ENCODE measurements around the gene CNTN5. TPM values are rescaled to one million over a fixed set of nuclear protein-coding genes. Genes with fewer than 3 reads are reported as not detected.
"Not testable (repeated sequence)": the region's sequence is repeated elsewhere in the genome, so short reads cannot be mapped to it uniquely, and the experiment has no call there.

CNTN5 gene
- total RNA-seq, 1 donor from 2014 or later, result 0.24 TPM

GRCh38 chr11:100232006-100232405 lies 1211.3 kb downstream of the CNTN5 start:
- Histone ChIP-seq H3K36me3 (no peaks in the 10 kb centered on the region), H3K9me3 (no peaks in the 10 kb centered on the region), H3K4me3 (no peak overlapping the region), H3K27me3 (ENCODE audit: low read depth) (no peaks in the 10 kb centered on the region), H3K4me1 (no peaks in the 10 kb centered on the region), H3K27ac (no peak overlapping the region)
- intact Hi-C loops (cut with DNase I), result no loop called here
- no peak for TF ChIP-seq CTCF (IDR thresholded peaks at IDR 0.05)
- DNase-seq (no peak), ATAC-seq (no peak)

GRCh38 chr11:100235085-100235484 lies 1214.3 kb downstream of the CNTN5 start:
- Histone ChIP-seq H3K36me3 (no peaks in the 10 kb centered on the region), H3K27ac (no peak overlapping the region), H3K27me3 (ENCODE audit: low read depth) (no peaks in the 10 kb centered on the region), H3K9me3 (no peaks in the 10 kb centered on the region), H3K4me1 (no peaks in the 10 kb centered on the region), H3K4me3 (no peak overlapping the region)
- no peak for TF ChIP-seq CTCF (IDR thresholded peaks at IDR 0.05)
- DNase-seq (no peak), ATAC-seq (no peak)
- intact Hi-C loops (cut with DNase I), result no loop called here

- intact Hi-C loops (cut with DNase I), result no loop called here
- no peak for TF ChIP-seq CTCF (IDR thresholded peaks at IDR 0.05)
- no peak overlapping the region for H3K27ac ChIP-seq
- H3K4me3 ChIP-seq, result no peak overlapping the region
- H3K9me3 ChIP-seq, result no peaks in the 10 kb centered on the region
- ATAC-seq (no peak), DNase-seq (no peak)
- no peaks in the 10 kb centered on the region for H3K27me3 ChIP-seq (ENCODE audit: low read depth)
- H3K4me1 ChIP-seq, result no peaks in the 10 kb centered on the region
- H3K36me3 ChIP-seq, result no peaks in the 10 kb centered on the region
These were observed 1219.3 kb downstream of the CNTN5 start for GRCh38 chr11:100240025-100240539.

- Histone ChIP-seq H3K4me3 (no peak overlapping the region), H3K9me3 (no peaks in the 10 kb centered on the region), H3K36me3 (no peaks in the 10 kb centered on the region), H3K27me3 (ENCODE audit: low read depth) (no peaks in the 10 kb centered on the region), H3K27ac (no peak overlapping the region), H3K4me1 (no peaks in the 10 kb centered on the region)
- TF ChIP-seq CTCF (IDR thresholded peaks at IDR 0.05), result no peak
- no peak for ATAC-seq
- intact Hi-C loops (cut with DNase I), result no loop called here
- no peak for DNase-seq
These were observed 1227.0 kb downstream of the CNTN5 start for GRCh38 chr11:100247704-100248103.

- H3K27ac ChIP-seq; DNase-seq; H3K9me3 ChIP-seq; ATAC-seq; H3K4me1 ChIP-seq; H3K36me3 ChIP-seq; H3K4me3 ChIP-seq; intact Hi-C loops (cut with DNase I); H3K27me3 ChIP-seq (ENCODE audit: low read depth): not testable (repeated sequence)
These were observed 1236.6 kb downstream of the CNTN5 start for GRCh38 chr11:100257238-100257803.

GRCh38 chr11:100269516-100269915 lies 1248.8 kb downstream of the CNTN5 start:
- Histone ChIP-seq H3K36me3 (no peaks in the 10 kb centered on the region), H3K27ac (no peak overlapping the region), H3K27me3 (ENCODE audit: low read depth) (no peaks in the 10 kb centered on the region), H3K4me1 (no peaks in the 10 kb centered on the region), H3K9me3 (no peaks in the 10 kb centered on the region), H3K4me3 (no peak overlapping the region)
- intact Hi-C loops (cut with DNase I), result no loop called here
- TF ChIP-seq CTCF (IDR thresholded peaks at IDR 0.05), result no peak
- no peak for DNase-seq
- no peak for ATAC-seq

Measured in lower lobe of right lung (tissue), 2 donors.